SH-SY5Y (cell line): ENCODE measurements around the gene CHM.

Experiments
- GATA2 ChIP-seq: IDR thresholded peaks from 2 replicates; pipeline ENCODE4 v1.6.1; 2011; ENCODE audit warnings: mild to moderate bottlenecking, low read depth, low read length
- GATA3 ChIP-seq: IDR thresholded peaks from 2 replicates; pipeline ENCODE4 v1.6.1; 2011; ENCODE audit warnings: low read depth, mild to moderate bottlenecking, low read length, moderate library complexity

CHM gene

GRCh38 chrX:86014421-86014820 lies 32.9 kb downstream of the CHM start:
- TF ChIP-seq GATA2 = no peak
- no peak for TF ChIP-seq GATA3

DNA sequence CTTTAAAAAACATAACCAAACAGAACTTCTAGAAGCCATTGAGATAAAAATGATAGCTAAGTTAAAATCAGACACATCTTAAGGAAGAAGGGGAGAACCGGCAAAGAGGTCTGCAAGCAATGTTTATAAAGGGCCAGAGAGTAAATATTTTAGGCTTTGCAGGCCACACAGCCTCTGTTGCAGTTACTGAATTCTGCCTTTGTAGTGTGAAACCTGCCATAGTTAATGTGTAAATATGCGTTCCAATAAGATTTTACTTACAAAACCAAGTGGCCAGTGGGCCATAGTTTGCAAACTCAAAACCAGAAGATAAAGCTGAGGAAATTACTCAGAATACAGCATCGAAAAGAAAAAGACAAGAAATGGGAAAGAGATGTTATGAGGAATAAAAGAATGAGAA lies 33.6 kb downstream of the CHM start:
- no peak for TF ChIP-seq GATA2
- no peak for TF ChIP-seq GATA3

- TF ChIP-seq GATA2 (no peak), GATA3 (no peak)
Observed at GRCh38 chrX:86012188-86012587, 35.2 kb downstream of the CHM start.

DNA sequence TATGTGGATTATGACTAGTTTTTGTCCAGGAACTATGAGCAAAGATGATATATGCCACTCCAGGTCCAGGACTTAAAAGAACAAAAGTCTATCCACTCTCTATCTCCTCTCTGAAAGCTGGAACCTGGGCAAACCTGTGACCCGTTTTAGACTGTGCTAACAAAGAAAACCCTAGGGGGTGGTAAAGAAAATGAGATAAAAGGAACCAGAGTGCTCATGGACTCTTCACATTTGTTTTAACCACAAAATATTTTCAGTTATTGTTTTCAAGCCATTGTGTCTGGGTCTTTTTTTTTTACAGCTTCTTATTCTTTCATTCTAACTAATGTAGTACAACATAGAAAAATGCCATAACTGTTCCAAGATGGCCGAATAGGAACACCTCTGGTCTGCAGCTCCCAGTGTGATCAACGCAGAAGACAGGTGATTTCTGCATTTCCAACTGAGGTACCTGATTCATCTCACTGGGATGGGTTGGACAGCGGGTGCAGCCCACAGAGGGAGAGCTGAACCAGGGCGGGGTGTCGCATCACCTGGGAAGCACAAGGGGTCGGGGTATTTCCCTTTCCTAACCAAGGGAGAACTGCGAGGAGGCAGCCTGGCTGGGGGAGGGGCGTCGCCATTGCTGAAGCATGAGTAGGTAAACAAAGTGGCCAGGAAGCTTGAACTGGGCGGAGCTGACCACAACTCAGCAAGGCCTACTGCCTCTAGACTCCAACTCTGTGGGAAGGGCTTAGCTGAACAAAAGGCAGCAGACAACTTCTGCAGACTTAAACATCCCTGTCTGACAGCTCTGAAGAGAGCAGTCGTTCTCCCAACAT lies 45.1 kb downstream of the CHM start:
- TF ChIP-seq GATA3 (no peak), GATA2 (no peak)

GRCh38 chrX:85998954-85999353 lies 48.4 kb downstream of the CHM start:
- TF ChIP-seq GATA2 (no peak), GATA3 (no peak)

- TF ChIP-seq GATA3 (peak; percentile 42; the same call in 1 of the 2 replicates), GATA2 (no peak)
Observed at GRCh38 chrX:85996555-85996954, 50.8 kb downstream of the CHM start.

DNA sequence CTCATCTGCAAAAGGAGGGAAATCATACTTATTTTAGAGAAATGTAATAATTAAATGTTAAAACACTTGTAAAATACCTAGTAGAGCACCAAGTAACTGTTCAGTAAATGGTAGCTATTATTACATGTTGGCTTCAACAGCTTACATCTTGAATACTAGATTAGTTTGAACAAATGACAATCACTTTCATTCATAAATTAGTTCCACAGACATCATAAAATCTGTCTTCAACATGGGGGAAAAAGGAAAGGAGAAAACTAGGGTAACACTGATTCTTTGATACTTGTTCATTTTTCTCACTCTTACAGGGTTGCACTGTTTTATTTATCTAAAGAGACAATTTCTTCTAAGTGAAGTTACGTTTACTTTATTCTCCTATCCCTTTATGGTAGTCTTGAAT lies 51.7 kb downstream of the CHM start:
- TF ChIP-seq GATA2 (no peak), GATA3 (no peak)

- no peak for TF ChIP-seq GATA3
- TF ChIP-seq GATA2 = no peak
Observed at GRCh38 chrX:85994797-85995196, 52.6 kb downstream of the CHM start.

DNA sequence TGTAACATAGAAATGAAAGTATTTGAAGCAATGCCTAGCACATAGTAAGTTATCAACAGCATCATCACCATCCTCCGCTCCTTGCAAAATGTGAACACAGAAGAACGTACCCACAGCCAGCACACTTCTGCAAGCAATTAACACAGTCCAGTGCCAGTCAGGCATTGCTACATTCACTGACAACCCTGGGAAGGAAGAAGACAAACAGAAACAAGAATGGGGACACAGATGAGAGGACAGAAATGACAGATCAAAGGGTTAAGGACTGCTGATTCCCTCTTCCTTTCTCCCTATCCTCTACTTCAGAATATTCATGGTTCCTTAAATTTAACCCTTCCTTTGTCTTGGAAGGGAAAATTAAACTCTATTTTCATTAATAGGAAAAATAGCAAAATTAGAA lies 53.1 kb downstream of the CHM start:
- TF ChIP-seq GATA2 (no peak), GATA3 (no peak)

DNA sequence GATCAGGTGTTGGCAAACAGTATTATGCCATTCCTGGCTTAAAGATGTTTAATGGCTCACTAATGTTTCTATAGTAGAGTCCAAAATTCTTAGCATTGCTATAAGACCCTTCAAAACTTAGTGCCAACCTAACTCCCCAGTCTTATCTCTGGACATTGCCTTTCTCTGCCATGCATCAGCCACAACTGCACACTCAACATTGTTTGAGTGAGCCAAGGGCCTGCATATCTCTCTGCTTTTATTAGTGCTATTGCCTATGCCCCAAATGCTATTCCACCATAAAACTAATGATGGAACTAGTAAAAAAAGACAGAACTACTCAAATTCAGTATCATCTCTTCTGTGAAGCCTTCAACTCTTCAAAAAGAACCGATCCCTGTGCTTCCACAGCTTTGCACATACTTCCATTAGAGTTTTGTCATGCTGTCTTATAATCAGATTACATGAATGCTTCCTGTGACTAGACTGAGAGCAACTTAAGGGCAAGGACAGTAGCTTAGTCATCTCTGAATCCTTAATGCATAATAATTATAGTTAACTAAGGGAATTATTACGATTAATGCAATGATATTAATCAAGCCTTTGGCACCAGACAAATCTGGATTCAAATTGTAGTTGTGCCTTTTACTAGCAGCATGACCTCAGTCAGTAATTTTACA lies 53.7 kb downstream of the CHM start:
- TF ChIP-seq GATA3 = no peak
- TF ChIP-seq GATA2 = no peak

GRCh38 chrX:85992811-85993229 lies 54.5 kb downstream of the CHM start:
- no peak for TF ChIP-seq GATA2
- TF ChIP-seq GATA3 = no peak

GRCh38 chrX:85988353-85988752 lies 59.0 kb downstream of the CHM start:
- TF ChIP-seq GATA3 (no peak), GATA2 (no peak)

GRCh38 chrX:85980286-85980685 lies 67.1 kb downstream of the CHM start:
- TF ChIP-seq GATA3 = no peak
- TF ChIP-seq GATA2 = no peak

- TF ChIP-seq GATA3 = no peak
- TF ChIP-seq GATA2 = no peak
Observed at GRCh38 chrX:85977218-85977617, 70.1 kb downstream of the CHM start.

DNA sequence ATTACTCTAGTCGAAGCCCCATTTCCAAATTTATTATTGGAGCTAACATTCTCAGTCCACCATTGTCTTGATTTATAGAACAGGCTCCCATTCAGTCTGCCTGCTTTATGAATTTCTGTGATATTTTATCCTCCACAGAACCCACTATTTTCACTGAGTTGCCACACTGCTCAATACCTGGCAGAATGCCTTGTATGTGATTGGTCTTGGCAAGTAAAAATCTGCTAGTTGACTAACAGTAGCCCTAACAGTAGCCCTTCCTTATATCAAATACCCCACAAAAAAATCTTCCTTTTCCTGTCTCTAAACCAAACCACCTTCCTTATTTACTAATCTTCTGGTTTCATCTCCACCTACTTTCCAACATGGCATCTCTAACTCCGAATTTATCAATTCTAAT lies 82.6 kb downstream of the CHM start:
- no peak for TF ChIP-seq GATA3
- no peak for TF ChIP-seq GATA2
